ENCODE data around the gene KCNJ3.
"Not testable (repeated sequence)": the region's sequence is repeated elsewhere in the genome, so short reads cannot be mapped to it uniquely, and the experiment has no call there.

The KCNJ3 gene

GRCh38 chr2:154849482-154849881, 151.0 kb downstream of the KCNJ3 start:
- DNase-seq: no peak

- no peak for DNase-seq
Observed at GRCh38 chr2:154850532-154850931, 152.0 kb downstream of the KCNJ3 start.

- no peak for DNase-seq
Observed at GRCh38 chr2:154855138-154855537, 156.6 kb downstream of the KCNJ3 start.

GRCh38 chr2:154867151-154867550, 168.7 kb downstream of the KCNJ3 start:
- DNase-seq: not testable (repeated sequence)

- DNase-seq: no peak
Observed at GRCh38 chr2:154875999-154876398, 177.5 kb downstream of the KCNJ3 start.

- DNase-seq: no peak
Observed at GRCh38 chr2:154882725-154883124, 184.2 kb downstream of the KCNJ3 start.

- no peak for DNase-seq
Observed at GRCh38 chr2:154886316-154886715, 187.8 kb downstream of the KCNJ3 start.

GRCh38 chr2:154898269-154898668, 199.8 kb downstream of the KCNJ3 start:
- DNase-seq: no peak

GRCh38 chr2:154901063-154901462, 202.6 kb downstream of the KCNJ3 start:
- no peak for DNase-seq

Data from CD4-positive, alpha-beta T cell treated with Interleukin-15 for 1 hour (primary cell).